Calu3 (cell line): ENCODE measurements around the gene MAN2A1. TPM values are rescaled to one million over a fixed set of nuclear protein-coding genes. Genes with fewer than 3 reads are reported as not detected.

Experiments
- BruUV-seq: library from RNA; stranded (reverse); fragments of 400-500 nt; replicated peaks from 2 replicates; lab custom pipeline; 2021; lab: Mats Ljungman, UMichigan
- CTCF ChIA-PET: fragments of 300-600 bp; sonication (Branson Sonifier 250); formaldehyde crosslinking; loops from one replicate; lab custom pipeline; 2022; ENCODE audit warnings: antibody characterized with exemption; lab: Charles Lee
- DNase-seq: peaks from one replicate; pipeline ENCODE4 v3.0.0; 2022
- H3K27ac Mint-ChIP-seq: one replicate; pipeline ENCODE4 v1.8.0; 2022; ENCODE audit warnings: mixed read lengths; ENCODE audit not compliant: unreplicated experiment
- H3K27me3 Mint-ChIP-seq: one replicate; pipeline ENCODE4 v1.8.0; 2022; ENCODE audit warnings: mixed read lengths; ENCODE audit not compliant: unreplicated experiment
- H3K36me3 Mint-ChIP-seq: one replicate; pipeline ENCODE4 v1.8.0; 2022; ENCODE audit warnings: mild to moderate bottlenecking, moderate library complexity, mixed read lengths; ENCODE audit not compliant: insufficient read depth, unreplicated experiment
- H3K4me1 Mint-ChIP-seq: one replicate; pipeline ENCODE4 v1.8.0; 2022; ENCODE audit warnings: mild to moderate bottlenecking, low read depth, mixed read lengths; ENCODE audit not compliant: unreplicated experiment
- H3K4me3 Mint-ChIP-seq: one replicate; pipeline ENCODE4 v1.8.0; 2022; ENCODE audit warnings: mild to moderate bottlenecking, low read depth, moderate library complexity, mixed read lengths; ENCODE audit not compliant: unreplicated experiment
- H3K9me3 Mint-ChIP-seq: one replicate; pipeline ENCODE4 v1.8.0; 2022; ENCODE audit warnings: low read depth, mixed read lengths; ENCODE audit not compliant: unreplicated experiment
- CTCF ChIP-seq: fragments of 200-600 bp; IDR thresholded peaks from one replicate; pipeline ENCODE4 v1.8.0; 2022; ENCODE audit warnings: antibody characterized with exemption; ENCODE audit not compliant: unreplicated experiment
- intact Hi-C: fragments of 100-400 bp; cut with micrococcal nuclease; formaldehyde crosslinking; loops from one replicate; pipeline ENCODE4 v1.10.0; 2022; ENCODE audit not compliant: unreplicated experiment
- total RNA-seq: library from RNA; stranded (reverse); gene quantifications from 2 replicates; pipeline ENCODE4 v1.2.3, GENCODE V29; 2022

The MAN2A1 gene
- total RNA-seq, 1 experiment from 2014 or later: 76.3 TPM

DNA sequence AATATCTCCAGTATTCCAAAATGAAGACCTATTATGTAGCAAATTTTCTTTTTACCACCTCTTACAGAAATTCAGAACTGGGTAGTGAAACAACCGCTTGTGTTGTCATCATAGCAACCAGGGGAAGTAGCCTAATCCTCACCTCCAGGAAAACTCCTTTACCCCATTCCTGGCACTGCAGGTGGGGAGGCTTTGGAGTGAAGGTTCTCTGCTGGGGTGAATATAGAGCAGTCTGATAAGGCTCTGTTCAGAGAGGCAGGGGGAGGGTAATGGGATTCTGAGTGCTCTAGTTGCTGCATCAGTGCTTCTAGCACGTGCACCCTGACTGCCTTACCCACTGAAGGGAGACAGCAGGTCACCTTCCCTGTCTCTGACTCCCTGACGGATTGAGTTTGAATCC lies 116.2 kb downstream of the MAN2A1 start:
- Mint-ChIP-seq H3K36me3 (no peaks in the 10 kb centered on the region), H3K27me3 (no peaks in the 10 kb centered on the region), H3K4me1 (peaks cover 30% of the 10 kb centered on the region), H3K27ac (peak overlapping the region; percentile 73), H3K4me3 (no peak overlapping the region), H3K9me3 (no peaks in the 10 kb centered on the region)
- no TSS peak for BruUV-seq
- DNase-seq: peak; percentile 34
- CTCF ChIA-PET: interaction anchor here (1.8 kb wide), 1 partner anchor 118 kb away, joined by 5 read pairs; no protein-coding TSS in a partner anchor
- no peak for TF ChIP-seq CTCF
- intact Hi-C loops: loop anchor here (2.0 kb wide), 1 partner anchor 111 kb away; no protein-coding TSS in a partner anchor

DNA sequence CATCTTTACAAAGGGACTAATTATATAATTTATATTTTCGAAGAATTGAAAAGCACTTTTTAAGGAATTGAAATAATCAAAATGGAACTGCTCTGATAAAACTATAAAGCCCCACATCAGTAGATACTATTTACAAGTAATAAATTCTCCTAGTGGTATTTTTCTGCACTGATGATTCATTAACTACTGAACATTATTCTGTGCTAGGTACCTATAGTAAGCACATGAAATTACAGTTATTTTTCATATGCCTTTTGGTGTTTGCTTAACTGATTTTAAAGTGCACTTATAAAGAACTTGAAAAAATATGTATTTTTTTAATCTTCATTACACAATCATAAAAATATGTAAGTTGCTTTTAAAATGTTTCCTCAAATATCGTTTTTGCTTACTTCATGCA lies 123.0 kb downstream of the MAN2A1 start:
- intact Hi-C loops: no loop called here
- DNase-seq: no peak
- Mint-ChIP-seq H3K36me3 (no peaks in the 10 kb centered on the region), H3K27ac (no peak overlapping the region), H3K4me1 (no peaks in the 10 kb centered on the region), H3K9me3 (no peaks in the 10 kb centered on the region), H3K4me3 (no peak overlapping the region), H3K27me3 (no peaks in the 10 kb centered on the region)
- CTCF ChIA-PET: no interaction called here
- no TSS peak for BruUV-seq
- TF ChIP-seq CTCF: no peak

DNA sequence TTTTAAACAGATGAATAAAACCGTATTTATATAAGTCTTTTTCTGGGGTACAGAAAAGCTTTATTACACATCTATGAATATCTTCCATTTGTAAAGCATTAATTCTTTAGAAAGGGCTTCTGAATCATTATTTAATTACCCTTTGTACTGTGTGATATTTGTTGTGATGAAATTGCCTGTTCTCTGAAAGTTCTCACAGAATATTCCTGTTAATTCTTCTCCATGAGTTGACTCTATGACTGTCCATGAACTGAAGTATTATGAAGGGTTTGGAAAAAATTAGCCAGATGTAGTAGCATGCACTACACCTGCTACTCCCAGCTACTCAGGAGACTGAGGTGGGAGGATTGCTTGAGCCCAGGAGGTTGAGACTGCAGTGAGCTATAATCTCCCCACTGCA lies 127.0 kb downstream of the MAN2A1 start:
- Mint-ChIP-seq H3K4me1 (no peaks in the 10 kb centered on the region), H3K27me3 (no peaks in the 10 kb centered on the region), H3K36me3 (no peaks in the 10 kb centered on the region), H3K9me3 (no peaks in the 10 kb centered on the region), H3K4me3 (no peak overlapping the region), H3K27ac (no peak overlapping the region)
- DNase-seq: no peak
- TF ChIP-seq CTCF: no peak
- CTCF ChIA-PET: no interaction called here
- intact Hi-C loops: no loop called here
- no TSS peak for BruUV-seq

DNA sequence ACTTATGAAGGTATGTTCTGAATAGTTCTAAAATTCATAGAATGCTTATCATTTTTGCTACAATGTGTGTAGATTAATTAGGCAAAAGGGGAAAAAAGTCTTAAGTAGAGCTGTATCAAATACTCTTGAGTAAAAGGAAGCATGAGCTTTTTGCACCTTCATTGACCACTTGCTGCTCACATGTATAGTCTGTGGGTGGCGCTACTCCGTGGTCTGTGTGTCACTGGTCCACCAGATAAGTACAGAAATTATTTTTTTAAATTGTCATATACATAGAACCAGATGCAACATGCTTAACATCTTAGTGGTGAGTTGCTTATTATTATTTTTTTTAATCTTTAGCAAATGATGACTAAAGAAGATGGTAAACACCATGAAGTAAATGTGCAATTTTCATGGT lies 130.2 kb downstream of the MAN2A1 start:
- Mint-ChIP-seq H3K36me3 (no peaks in the 10 kb centered on the region), H3K4me3 (no peak overlapping the region), H3K9me3 (no peaks in the 10 kb centered on the region), H3K27me3 (no peaks in the 10 kb centered on the region), H3K4me1 (no peaks in the 10 kb centered on the region), H3K27ac (no peak overlapping the region)
- CTCF ChIA-PET: no interaction called here
- intact Hi-C loops: no loop called here
- BruUV-seq: no TSS peak
- no peak for DNase-seq
- TF ChIP-seq CTCF: no peak
